RKO (cell line): ENCODE measurements around the gene BLM.

Experiments used
- DNase-seq: peaks from one replicate; pipeline ENCODE4 v3.0.0-alpha.2; 2016; ENCODE audit warnings: low spot score

Gene BLM

GRCh38 chr15:90851114-90851513 is 134.0 kb downstream of the BLM start:
- DNase-seq = no peak

GRCh38 chr15:90851940-90852339 is 134.8 kb downstream of the BLM start:
- no peak for DNase-seq

DNA sequence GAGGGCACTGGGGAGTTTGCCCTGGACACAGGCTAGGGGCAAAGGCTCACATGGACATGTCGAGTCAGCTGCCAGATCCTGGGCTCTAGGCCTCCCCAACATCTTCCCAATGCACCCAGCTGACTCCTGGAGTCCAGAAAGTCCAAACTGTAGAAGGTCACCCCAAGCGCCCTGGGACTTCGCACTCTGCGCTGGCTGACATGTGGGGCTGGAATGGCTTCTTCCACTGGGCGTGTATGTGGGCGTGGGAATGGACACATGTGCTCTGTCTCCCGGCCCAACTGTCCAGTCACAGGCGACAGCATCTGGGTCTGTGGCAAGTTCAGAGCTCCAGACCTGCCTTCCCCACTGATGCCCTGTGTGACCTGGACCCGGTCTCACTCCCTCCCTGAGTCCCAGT is 138.0 kb downstream of the BLM start:
- no peak for DNase-seq

DNA sequence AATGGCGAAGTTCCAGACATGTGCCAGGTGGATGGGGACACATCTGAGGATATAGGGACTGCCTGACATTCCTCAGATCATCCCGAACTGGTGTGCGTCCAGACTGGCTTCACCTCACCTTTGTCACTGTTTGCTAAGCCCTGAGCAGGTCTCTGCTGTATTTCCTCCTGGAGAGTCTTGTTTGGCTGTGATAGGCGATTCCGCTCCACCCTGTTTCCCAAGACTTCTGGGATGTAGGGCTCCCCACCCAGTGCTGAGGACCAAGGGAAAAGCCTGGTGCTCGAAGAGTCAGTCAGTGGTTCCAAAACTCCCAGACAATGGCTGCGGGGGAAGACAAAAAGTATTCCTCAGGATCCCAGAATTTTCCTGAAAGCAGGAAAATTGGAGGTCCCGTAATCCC is 140.2 kb downstream of the BLM start:
- DNase-seq = no peak

DNA sequence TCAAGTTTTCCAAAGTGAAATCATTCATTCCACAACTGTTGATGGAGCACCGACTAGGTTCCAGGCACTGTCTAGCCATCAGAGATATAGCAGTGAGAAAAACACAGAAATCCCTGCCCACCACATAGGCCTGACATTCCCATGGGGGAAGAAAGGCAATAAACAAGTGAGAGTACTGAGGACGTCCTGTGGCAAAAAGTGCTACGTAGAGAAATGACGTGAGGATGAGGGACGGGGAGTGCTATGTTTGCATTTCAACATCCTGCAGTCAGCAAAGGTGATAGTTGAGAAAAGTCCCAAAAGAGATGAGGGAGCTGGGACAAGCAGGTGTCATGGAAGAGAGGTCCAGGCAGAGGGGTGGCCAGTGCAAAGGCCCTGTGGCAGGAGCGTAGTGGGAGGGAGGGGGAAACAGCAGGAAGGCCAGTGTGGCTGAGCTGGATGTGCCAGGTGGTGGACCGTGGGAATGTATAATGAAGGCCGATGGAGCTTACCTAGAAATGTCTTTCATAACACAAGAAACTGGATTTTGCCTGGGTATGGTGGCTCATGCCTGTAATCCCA is 140.8 kb downstream of the BLM start:
- no peak for DNase-seq

GRCh38 chr15:90859234-90860131 is 142.3 kb downstream of the BLM start:
- DNase-seq = no peak

- no peak for DNase-seq
These were observed 143.3 kb downstream of the BLM start for GRCh38 chr15:90860450-90860849.

DNA sequence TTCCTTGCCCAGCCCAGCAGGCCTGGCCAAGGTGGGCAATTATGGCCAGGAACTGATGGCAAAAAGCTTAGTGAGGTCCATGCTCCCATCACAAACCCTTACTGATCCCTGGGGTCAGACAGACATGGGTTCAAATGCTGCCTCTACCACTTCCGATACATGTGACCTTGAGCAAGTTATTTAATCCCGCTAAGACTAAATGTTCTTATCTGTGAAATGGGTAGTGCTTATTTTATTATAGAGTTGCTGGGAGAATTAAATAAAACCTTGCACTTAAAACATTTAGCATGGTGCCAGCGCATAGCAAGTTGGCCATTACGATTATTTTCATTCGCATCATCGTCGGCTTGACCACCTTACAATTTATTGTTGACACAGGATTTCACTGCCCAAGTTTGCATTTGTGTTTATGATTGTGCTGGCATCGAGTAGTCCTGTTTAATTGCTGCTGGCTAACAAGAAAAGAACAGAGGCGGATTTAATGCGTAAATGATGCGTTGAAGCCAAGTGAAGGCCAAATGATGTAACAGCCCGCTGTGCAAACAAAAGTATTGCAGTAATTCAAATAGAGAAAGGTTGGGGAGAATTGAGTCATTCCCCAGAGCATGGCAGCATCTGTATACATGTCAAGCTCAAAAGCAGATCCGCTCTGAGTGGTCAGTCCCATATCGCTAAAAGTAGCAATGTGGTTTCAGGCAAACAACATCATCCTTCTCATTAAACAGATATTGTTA is 144.0 kb downstream of the BLM start:
- no peak for DNase-seq

DNA sequence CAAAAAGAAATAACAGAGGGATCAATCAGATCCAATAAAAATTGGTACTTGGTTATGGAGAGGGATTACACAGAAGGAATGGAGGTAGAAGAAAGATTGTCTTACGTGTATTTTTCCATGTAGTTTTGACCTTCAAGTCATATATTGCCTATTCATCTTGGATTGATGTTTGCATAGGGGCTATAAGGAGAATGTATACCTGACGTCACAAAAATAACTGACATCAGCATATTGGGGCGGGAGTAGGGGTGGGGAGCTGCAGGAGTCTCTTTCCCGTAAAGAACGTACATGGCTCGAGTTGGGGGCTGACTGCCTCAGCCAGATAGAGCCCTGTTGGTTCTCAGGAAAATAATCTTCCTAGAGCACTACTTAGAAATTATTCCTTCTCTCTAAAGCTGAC is 145.3 kb downstream of the BLM start:
- no peak for DNase-seq

GRCh38 chr15:90862964-90863778 is 146.0 kb downstream of the BLM start:
- no peak for DNase-seq

GRCh38 chr15:90863987-90864386 is 146.8 kb downstream of the BLM start:
- no peak for DNase-seq

GRCh38 chr15:90864507-90864906 is 147.4 kb downstream of the BLM start:
- no peak for DNase-seq

DNA sequence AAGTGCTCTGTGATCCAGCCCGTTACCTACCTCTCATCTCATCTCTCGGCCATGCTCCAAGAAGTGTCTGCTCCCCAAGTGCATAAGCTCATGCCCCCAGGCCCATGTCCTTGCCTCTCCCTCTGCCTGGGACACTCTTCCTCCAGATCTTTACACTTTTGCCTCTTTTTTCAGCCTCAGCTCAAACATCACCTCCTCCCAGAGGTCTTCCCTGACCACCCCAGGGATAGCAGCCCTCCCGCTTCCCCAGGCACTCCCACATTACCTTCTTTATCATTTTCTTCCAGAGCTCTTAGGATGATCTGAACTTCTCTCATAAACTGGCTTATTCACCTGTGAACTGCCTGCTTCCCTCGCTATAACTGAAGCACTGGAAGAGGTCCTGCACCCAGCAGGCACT is 148.6 kb downstream of the BLM start:
- no peak for DNase-seq
